A549 (cell line): Measurements from ENCODE around the gene SLC40A1. TPM values are rescaled to one million over a fixed set of nuclear protein-coding genes. Genes with fewer than 3 reads are reported as not detected.

ENCODE experiments used
- ATAC-seq, 2 experiments: fragments of 200-7000 bp in 1 of 2; fragments of >200 bp in 1 of 2; cut with Nextera tagmentation in 1 of 2; cut with Tn5 transposase in 1 of 2; 3 replicates each; pipeline versions ENCODE4 v1.8.0 to v1.9.1; 2018 to 2020; ENCODE audit warnings: mild to moderate bottlenecking in 1 of 2, moderate library complexity in 1 of 2
- CTCF ChIA-PET: fragments of 300-600 bp; sonication (Branson Sonifier 250); formaldehyde crosslinking; extraction: SDS; loops from one replicate; lab custom pipeline; 2021; ENCODE audit warnings: antibody characterized with exemption, inconsistent platforms; lab: Yijun Ruan, JAX
- POLR2A ChIA-PET: fragments of 350-600 bp; formaldehyde crosslinking; extraction: SDS; loops from one replicate; lab custom pipeline; 2021; ENCODE audit warnings: antibody characterized with exemption, inconsistent platforms; lab: Yijun Ruan, JAX
- DNase-seq, 2 experiments: peaks; one replicate each; pipeline versions ENCODE4 v3.0.0 to v3.0.0-alpha.2; 2011 to 2016; ENCODE audit warnings: low read depth in 1 of 2, low spot score in 1 of 2
- FAIRE-seq: peaks from 2 replicates; lab custom pipeline; 2011; peaks lifted over from hg19 to GRCh38; lab: Jason Lieb, UNC
- H3K27ac ChIP-seq, 2 experiments: fragments of >200 bp; sonication (Bioruptor Twin); formaldehyde crosslinking; 3 replicates each; pipeline ENCODE4 v1.5.1; 2016 to 2017
- H3K4me1 ChIP-seq: fragments of >200 bp; sonication (Bioruptor Twin); formaldehyde crosslinking; 3 replicates; pipeline ENCODE4 v1.6.1; 2016
- H3K4me2 ChIP-seq: fragments of >200 bp; sonication (Bioruptor Twin); formaldehyde crosslinking; 3 replicates; pipeline ENCODE4 v1.6.1; 2016
- H3K4me3 ChIP-seq: fragments of >200 bp; sonication (Bioruptor Twin); formaldehyde crosslinking; 3 replicates; pipeline ENCODE4 v1.5.1; 2016
- H3K9me3 ChIP-seq: fragments of >200 bp; sonication (Bioruptor Twin); formaldehyde crosslinking; 3 replicates; pipeline ENCODE4 v1.6.1; 2016
- CBX2 ChIP-seq: fragments of 200-600 bp; sonication (generic); IDR thresholded peaks from 2 replicates; pipeline ENCODE4 v1.6.1; 2016; ENCODE audit warnings: low read depth, mild to moderate bottlenecking, borderline replicate concordance
- CBX8 ChIP-seq: fragments of 200-600 bp; sonication (generic); IDR thresholded peaks from 2 replicates; pipeline ENCODE4 v1.6.1; 2016
- CEBPB ChIP-seq, 2 experiments: fragments of >200 bp in 1 of 2; sonication (Bioruptor Twin) in 1 of 2; formaldehyde crosslinking in 1 of 2; IDR thresholded peaks; 2 replicates each; pipeline ENCODE4 v1.6.1; 2012 to 2016
- E2F6 ChIP-seq: IDR thresholded peaks from 2 replicates; pipeline ENCODE4 v1.6.1; 2012; ENCODE audit warnings: low read depth, borderline replicate concordance
- ELK1 ChIP-seq: fragments of 150-350 bp; IDR thresholded peaks from 2 replicates; pipeline ENCODE4 v1.6.1; 2014; ENCODE audit warnings: low read depth, mild to moderate bottlenecking, low read length
- FOXS1 ChIP-seq: fragments of 250-450 bp; sonication (Bioruptor Pico); IDR thresholded peaks from 2 replicates; pipeline ENCODE4 v1.5.0; 2020; ENCODE audit warnings: mild to moderate bottlenecking, moderate library complexity
- GATA3 ChIP-seq: IDR thresholded peaks from 2 replicates; pipeline ENCODE4 v1.6.1; 2012; ENCODE audit warnings: borderline replicate concordance
- HMGXB4 ChIP-seq: fragments of 250-450 bp; sonication (Bioruptor Pico); IDR thresholded peaks from 2 replicates; pipeline ENCODE4 v1.5.0; 2021; ENCODE audit warnings: mild to moderate bottlenecking, moderate library complexity, borderline replicate concordance
- HOXB13 ChIP-seq: fragments of 250-450 bp; sonication (Bioruptor Pico); IDR thresholded peaks from 2 replicates; pipeline ENCODE4 v1.5.0; 2020; ENCODE audit warnings: low read depth, mild to moderate bottlenecking, moderate library complexity
- HOXB5 ChIP-seq: fragments of 250-450 bp; sonication (Bioruptor Pico); IDR thresholded peaks from 2 replicates; pipeline ENCODE4 v1.5.0; 2020; ENCODE audit warnings: mild to moderate bottlenecking, moderate library complexity
- MAFK ChIP-seq: fragments of 450-650 bp; IDR thresholded peaks from 2 replicates; pipeline ENCODE4 v1.6.1; 2014; ENCODE audit not compliant: partially characterized antibody
- MAZ ChIP-seq: fragments of 150-350 bp; IDR thresholded peaks from 2 replicates; pipeline ENCODE4 v1.6.1; 2014; ENCODE audit warnings: antibody characterized with exemption, low read depth, low read length, borderline replicate concordance
- POLR2AphosphoS2 ChIP-seq: conservative IDR thresholded peaks from 2 replicates; pipeline ENCODE4 v1.6.1; 2012; ENCODE audit warnings: low read length, improper control_type of control experiment, inconsistent platforms
- RARB ChIP-seq: fragments of 250-450 bp; sonication (Bioruptor Pico); IDR thresholded peaks from 2 replicates; pipeline ENCODE4 v1.8.0; 2021; ENCODE audit warnings: mild to moderate bottlenecking, moderate library complexity
- RFX5 ChIP-seq: fragments of 450-650 bp; IDR thresholded peaks from 2 replicates; pipeline ENCODE4 v1.7.1; 2014; ENCODE audit warnings: antibody characterized with exemption, mild to moderate bottlenecking, moderate library complexity
- RNF2 ChIP-seq: fragments of 200-600 bp; sonication (generic); IDR thresholded peaks from 2 replicates; pipeline ENCODE4 v1.6.1; 2016; ENCODE audit warnings: low read depth, mild to moderate bottlenecking, antibody characterized with exemption, moderate library complexity, borderline replicate concordance
- TFCP2L1 ChIP-seq: fragments of 250-450 bp; sonication (Bioruptor Pico); IDR thresholded peaks from 2 replicates; pipeline ENCODE4 v1.5.0; 2021; ENCODE audit warnings: mild to moderate bottlenecking
- USF2 ChIP-seq: fragments of 450-650 bp; IDR thresholded peaks from 2 replicates; pipeline ENCODE4 v1.6.1; 2014; ENCODE audit warnings: antibody characterized with exemption
- ZC3H11A ChIP-seq: fragments of 450-650 bp; IDR thresholded peaks from 2 replicates; pipeline ENCODE4 v1.6.1; 2014; ENCODE audit warnings: antibody characterized with exemption, mild to moderate bottlenecking
- ZFP36 ChIP-seq: fragments of 450-650 bp; IDR thresholded peaks from 2 replicates; pipeline ENCODE4 v1.6.1; 2014; ENCODE audit warnings: borderline replicate concordance; ENCODE audit not compliant: partially characterized antibody
- ZSCAN20 ChIP-seq: fragments of 250-450 bp; sonication (Bioruptor Pico); IDR thresholded peaks from 2 replicates; pipeline ENCODE4 v1.8.0; 2022; ENCODE audit warnings: mild to moderate bottlenecking, moderate library complexity
- WGBS: methylation state at CpG from one replicate; pipeline ENCODE4 v1.1.6; 2017; ENCODE audit errors: missing lambda C conversion rate; 5-methylcytosine and 5-hydroxymethylcytosine counted together
- polyA plus RNA-seq, 4 experiments: library from polyadenylated mRNA; depleted of rRNA in 3 of 4; stranded (reverse); fragments of >200 nt; fragmentation: RNase III in 1 of 4; extraction: RNeasy Plus Mini Kit Qiagen cat#74134 plus additional on column Dnase treatment in 1 of 4; gene quantifications; 2 replicates in 3 of 4; 3 replicates in 1 of 4; pipeline ENCODE4 v1.2.3, GENCODE V29; 2011 to 2017

The SLC40A1 gene
- polyA plus RNA-seq, 2 of the 4 experiments (the other 2 are of a cell fraction) = 8.2 to 12.3 TPM

- ChIA-PET POLR2A (no interaction called here), CTCF (interaction anchor here (0.7 kb wide), 1 partner anchor 17 kb away, joined by 3 read pairs; no protein-coding TSS in a partner anchor)
- TF ChIP-seq RARB (CRISPR knock-in tag) (no peak), GATA3 (no peak)
- FAIRE-seq (no peak), ATAC-seq (no peak), DNase-seq (no peak)
- Histone ChIP-seq H3K4me3 (no peak overlapping the region), H3K27ac (no peak overlapping the region), H3K4me2 (no peak overlapping the region), H3K4me1 (peaks cover 4% of the 10 kb centered on the region; the same call in 2 of the 3 replicates), H3K9me3 (no peaks in the 10 kb centered on the region)
Measured at GRCh38 chr2:189584686-189585085, 4.1 kb upstream of the SLC40A1 start.

- Histone ChIP-seq H3K4me2 (no peak overlapping the region), H3K9me3 (no peaks in the 10 kb centered on the region), H3K27ac (no peak overlapping the region)
- CTCF ChIA-PET = no interaction called here
- FAIRE-seq = no peak
- DNase-seq = no peak
- 72% methylated on average over 5 of the region's 5 CpGs for WGBS
- TF ChIP-seq ZFP36 = no peak
- TF ChIP-seq USF2 = no peak
- TF ChIP-seq, all 56 proteins: peak for 0
- H3K4me3 ChIP-seq = no peak overlapping the region
- peaks cover 16% of the 10 kb centered on the region; the same call in 2 of the 3 replicates for H3K4me1 ChIP-seq
- POLR2A ChIA-PET = no interaction called here
- no peak for ATAC-seq
Measured at GRCh38 chr2:189583227-189584198, 2.9 kb upstream of the SLC40A1 start.

GRCh38 chr2:189582809-189583192 is 2.2 kb upstream of the SLC40A1 start:
- ChIA-PET CTCF (no interaction called here), POLR2A (no interaction called here)
- TF ChIP-seq E2F6 (no peak), CEBPB (IDR thresholded peaks at IDR 0.05) (no peak), CBX2 (no peak), ZSCAN20 (CRISPR knock-in tag) (no peak), FOXS1 (CRISPR knock-in tag) (no peak), ELK1 (no peak), RFX5 (no peak), ZC3H11A (no peak), RARB (CRISPR knock-in tag) (no peak), HMGXB4 (CRISPR knock-in tag) (no peak), CBX8 (no peak), HOXB5 (CRISPR knock-in tag) (no peak), RNF2 (no peak), POLR2AphosphoS2 (no peak), HOXB13 (CRISPR knock-in tag) (no peak), MAZ (no peak), MAFK (no peak), TFCP2L1 (CRISPR knock-in tag) (no peak)
- Histone ChIP-seq H3K27ac (no peak overlapping the region), H3K4me3 (no peak overlapping the region), H3K4me1 (peaks cover 23% of the 10 kb centered on the region; the same call in 2 of the 3 replicates), H3K4me2 (no peak overlapping the region), H3K9me3 (no peaks in the 10 kb centered on the region)
- no peak for ATAC-seq
- no peak for FAIRE-seq
- no peak for DNase-seq
- WGBS = 92% methylated on average over 2 of the region's 2 CpGs
